ENCODE data around the gene ZNF692.

The ZNF692 gene

DNA sequence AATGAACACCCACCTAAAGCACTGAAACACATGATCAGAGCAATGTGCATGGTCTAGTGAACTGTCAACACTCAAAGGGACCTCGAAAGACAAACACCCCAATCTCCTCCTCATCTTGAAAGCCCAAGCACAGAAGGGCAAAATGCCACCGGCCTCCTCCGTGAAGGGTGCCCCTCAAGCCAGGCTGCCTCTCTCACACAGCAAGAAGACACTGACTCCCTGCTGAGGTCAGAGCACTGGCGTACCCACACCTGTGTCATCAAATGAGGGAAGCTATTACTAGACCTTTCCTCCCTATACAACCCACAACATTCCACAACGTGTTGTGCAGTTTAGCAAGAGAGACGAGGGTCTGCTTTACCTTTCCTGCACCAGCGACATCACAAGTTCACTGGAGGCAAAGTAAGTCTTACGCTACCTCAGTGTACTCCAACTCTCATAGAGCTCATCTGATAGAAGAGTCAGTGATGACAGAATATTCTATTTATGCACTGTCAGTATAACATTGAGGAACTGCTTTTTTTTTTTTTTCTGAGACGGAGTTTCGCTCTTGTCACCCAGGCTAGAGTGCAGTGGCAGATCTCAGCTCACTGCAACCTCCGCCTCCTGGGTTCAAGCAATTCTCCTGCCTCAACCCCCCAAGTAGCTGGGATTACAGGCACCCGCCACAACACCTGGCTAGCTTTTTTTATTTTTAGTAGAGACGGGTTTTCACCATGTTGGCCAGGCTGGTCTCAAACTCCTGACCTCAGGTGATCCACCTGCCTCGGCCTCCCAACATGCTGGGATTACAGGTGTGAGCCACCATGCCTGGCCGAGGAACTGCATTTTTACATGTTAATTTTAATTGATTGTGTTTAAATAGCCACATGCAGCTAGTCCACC lies 36.5 kb downstream of the ZNF692 start:
- Histone ChIP-seq H3K4me1 (peaks cover 3% of the 10 kb centered on the region), H3K9me3 (ENCODE audit: control insufficient read depth, low read length) (no peaks in the 10 kb centered on the region), H3K36me3 (ENCODE audit: control insufficient read depth, insufficient read depth, low read length) (no peaks in the 10 kb centered on the region), H2AFZ (no peak overlapping the region), H3K4me3 (ENCODE audit: low read depth, low read length) (no peak overlapping the region), H3K4me2 (ENCODE audit: low read length) (no peak overlapping the region), H3K79me2 (peaks cover 17% of the 10 kb centered on the region), H3K27me3 (ENCODE audit: control insufficient read depth, insufficient read depth, low read length) (no peaks in the 10 kb centered on the region), H3K9ac (no peak overlapping the region), H3K27ac (no peak overlapping the region)
- TF ChIP-seq, protein P1, sequence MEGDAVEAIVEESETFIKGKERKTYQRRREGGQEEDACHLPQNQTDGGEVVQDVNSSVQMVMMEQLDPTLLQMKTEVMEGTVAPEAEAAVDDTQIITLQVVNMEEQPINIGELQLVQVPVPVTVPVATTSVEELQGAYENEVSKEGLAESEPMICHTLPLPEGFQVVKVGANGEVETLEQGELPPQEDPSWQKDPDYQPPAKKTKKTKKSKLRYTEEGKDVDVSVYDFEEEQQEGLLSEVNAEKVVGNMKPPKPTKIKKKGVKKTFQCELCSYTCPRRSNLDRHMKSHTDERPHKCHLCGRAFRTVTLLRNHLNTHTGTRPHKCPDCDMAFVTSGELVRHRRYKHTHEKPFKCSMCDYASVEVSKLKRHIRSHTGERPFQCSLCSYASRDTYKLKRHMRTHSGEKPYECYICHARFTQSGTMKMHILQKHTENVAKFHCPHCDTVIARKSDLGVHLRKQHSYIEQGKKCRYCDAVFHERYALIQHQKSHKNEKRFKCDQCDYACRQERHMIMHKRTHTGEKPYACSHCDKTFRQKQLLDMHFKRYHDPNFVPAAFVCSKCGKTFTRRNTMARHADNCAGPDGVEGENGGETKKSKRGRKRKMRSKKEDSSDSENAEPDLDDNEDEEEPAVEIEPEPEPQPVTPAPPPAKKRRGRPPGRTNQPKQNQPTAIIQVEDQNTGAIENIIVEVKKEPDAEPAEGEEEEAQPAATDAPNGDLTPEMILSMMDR (IDR thresholded peaks at IDR 0.05), result no peak

DNA sequence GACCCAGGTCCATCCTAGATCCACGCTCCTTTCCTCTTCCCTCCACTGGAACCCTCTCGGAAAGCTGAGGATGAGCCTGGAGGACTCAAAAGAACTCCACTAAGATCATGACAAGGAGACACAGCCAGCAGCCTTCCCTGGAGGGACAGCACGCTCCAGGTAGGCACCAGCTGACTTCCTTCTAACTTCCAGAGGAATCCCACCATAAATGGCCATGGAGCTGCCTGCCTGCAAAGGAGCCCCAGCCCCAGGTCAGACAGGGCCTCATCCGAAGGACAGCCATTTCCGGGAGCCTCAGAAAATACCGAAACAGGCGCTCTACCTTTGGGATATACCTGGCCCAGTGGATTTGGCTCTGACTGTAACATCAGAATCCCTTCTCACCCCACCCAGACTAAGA lies 37.2 kb downstream of the ZNF692 start:
- Histone ChIP-seq H3K4me1 (peaks cover 3% of the 10 kb centered on the region), H3K9ac (no peak overlapping the region), H3K36me3 (ENCODE audit: control insufficient read depth, insufficient read depth, low read length) (no peaks in the 10 kb centered on the region)

DNA sequence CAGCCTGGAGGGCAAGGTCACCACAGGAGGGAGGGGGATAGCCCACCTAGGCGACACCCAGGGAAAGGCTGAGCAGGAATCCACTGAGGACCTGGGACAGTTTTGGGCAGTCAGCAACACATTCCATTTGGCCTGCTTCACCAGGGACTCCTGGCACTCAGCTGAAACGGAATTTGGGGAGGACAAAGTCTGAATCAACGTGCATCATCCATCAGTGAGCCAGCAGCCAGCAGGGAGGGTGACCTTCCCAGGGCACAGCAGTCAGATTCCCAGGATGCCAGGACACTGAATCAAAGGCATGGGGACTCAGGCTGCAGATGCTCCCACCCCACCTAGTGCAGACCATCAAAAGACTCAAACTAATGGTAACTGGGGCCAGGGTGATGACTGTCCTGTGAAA lies 37.8 kb downstream of the ZNF692 start:
- TF ChIP-seq, protein P1 (IDR thresholded peaks at IDR 0.05), result no peak
- Histone ChIP-seq H3K4me2 (ENCODE audit: low read length) (no peak overlapping the region), H3K27ac (no peak overlapping the region), H3K9me3 (ENCODE audit: control insufficient read depth, low read length) (no peaks in the 10 kb centered on the region), H3K4me1 (peaks cover 3% of the 10 kb centered on the region), H2AFZ (no peak overlapping the region), H3K4me3 (ENCODE audit: low read depth, low read length) (no peak overlapping the region), H3K36me3 (ENCODE audit: control insufficient read depth, insufficient read depth, low read length) (no peaks in the 10 kb centered on the region), H3K27me3 (ENCODE audit: control insufficient read depth, insufficient read depth, low read length) (no peaks in the 10 kb centered on the region), H3K9ac (no peak overlapping the region), H3K79me2 (peaks cover 17% of the 10 kb centered on the region)

More for the DNA sequence above, 37.2 kb downstream of the ZNF692 start:
- no peaks in the 10 kb centered on the region for H3K9me3 ChIP-seq (ENCODE audit: control insufficient read depth, low read length)
- H3K27ac ChIP-seq, result no peak overlapping the region
- TF ChIP-seq, protein P1 (IDR thresholded peaks at IDR 0.05), result no peak
- peaks cover 17% of the 10 kb centered on the region for H3K79me2 ChIP-seq
- H3K4me3 ChIP-seq (ENCODE audit: low read depth, low read length), result no peak overlapping the region
- no peaks in the 10 kb centered on the region for H3K27me3 ChIP-seq (ENCODE audit: control insufficient read depth, insufficient read depth, low read length)
- H2AFZ ChIP-seq, result no peak overlapping the region
- H3K4me2 ChIP-seq (ENCODE audit: low read length), result no peak overlapping the region

DNA sequence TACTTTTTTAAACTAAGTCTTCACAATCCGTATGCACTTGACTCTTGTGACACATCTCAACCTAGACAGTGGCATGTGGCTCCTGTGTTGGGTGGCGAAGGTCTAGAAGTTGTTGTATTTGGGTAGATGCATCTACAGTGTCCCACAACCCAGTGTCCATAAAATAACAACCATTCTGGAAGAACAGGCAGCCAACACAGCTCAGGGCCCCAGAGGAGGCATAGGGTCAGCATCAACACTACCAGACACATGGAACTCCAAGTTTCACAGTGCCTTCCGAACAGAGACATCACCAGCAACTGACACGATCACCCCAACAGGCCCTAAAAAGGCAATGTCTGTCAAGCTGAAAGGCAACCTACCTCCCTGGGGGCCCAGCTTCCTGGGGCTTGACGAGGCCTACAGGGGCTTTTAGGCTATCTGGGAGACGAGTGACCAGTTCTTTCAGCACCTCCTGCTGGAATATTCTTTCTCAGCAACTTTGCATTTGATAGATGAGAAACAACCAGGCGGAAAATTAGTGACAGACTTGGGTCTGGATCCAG lies 38.8 kb downstream of the ZNF692 start:
- Histone ChIP-seq H3K79me2 (peaks cover 13% of the 10 kb centered on the region), H3K4me3 (ENCODE audit: low read depth, low read length) (no peak overlapping the region), H3K27me3 (ENCODE audit: control insufficient read depth, insufficient read depth, low read length) (no peaks in the 10 kb centered on the region), H3K4me1 (peaks cover 3% of the 10 kb centered on the region), H3K27ac (no peak overlapping the region), H2AFZ (no peak overlapping the region), H3K36me3 (ENCODE audit: control insufficient read depth, insufficient read depth, low read length) (no peaks in the 10 kb centered on the region), H3K4me2 (ENCODE audit: low read length) (no peak overlapping the region), H3K9ac (no peak overlapping the region), H3K9me3 (ENCODE audit: control insufficient read depth, low read length) (no peaks in the 10 kb centered on the region)
- TF ChIP-seq, protein P1 (IDR thresholded peaks at IDR 0.05), result no peak

Data from parathyroid adenoma (tissue), 2 donors.